HG03442 (cell line): Measurements from ENCODE around the gene RASGEF1C.
A peak's percentile ranks its signal among the peaks of the same experiment; 100 is the strongest.

Experiments
- ATAC-seq: cut with Tn5 transposase; IDR thresholded peaks from one replicate; pipeline ENCODE4 v1.9.1; 2021; ENCODE audit warnings: mild to moderate bottlenecking, moderate library complexity; ENCODE audit not compliant: unreplicated experiment

RASGEF1C gene

DNA sequence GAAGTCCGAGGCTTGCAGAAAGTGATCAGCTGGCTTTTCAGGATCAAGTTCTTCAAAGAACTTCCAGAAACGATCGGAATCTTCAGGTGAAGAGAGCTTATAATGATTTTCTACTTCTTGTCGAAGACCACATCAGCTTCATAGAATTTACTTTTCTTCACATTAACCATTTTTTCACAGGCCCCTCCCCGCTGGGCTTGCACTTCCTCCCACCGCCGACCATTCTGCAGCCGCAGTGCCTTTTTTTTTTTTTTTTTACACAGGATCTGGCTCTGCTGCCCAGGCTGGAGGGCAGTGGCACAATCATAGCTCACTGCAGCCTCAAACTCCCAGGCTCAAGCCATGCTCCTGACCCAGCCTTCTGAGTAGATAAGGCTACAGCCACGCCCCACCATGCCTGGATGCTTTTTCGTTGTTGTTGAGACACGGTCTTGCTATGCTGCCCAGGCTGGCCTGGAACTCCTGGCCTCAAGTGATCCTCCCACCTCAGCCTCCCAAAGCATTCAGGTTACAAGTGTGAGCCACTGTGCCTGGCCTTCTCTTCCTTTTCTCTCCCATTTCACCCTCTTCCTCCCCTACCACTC lies 122.1 kb downstream of the RASGEF1C start:
- no peak for ATAC-seq

GRCh38 chr5:180085837-180086236 lies 123.2 kb downstream of the RASGEF1C start:
- no peak for ATAC-seq

DNA sequence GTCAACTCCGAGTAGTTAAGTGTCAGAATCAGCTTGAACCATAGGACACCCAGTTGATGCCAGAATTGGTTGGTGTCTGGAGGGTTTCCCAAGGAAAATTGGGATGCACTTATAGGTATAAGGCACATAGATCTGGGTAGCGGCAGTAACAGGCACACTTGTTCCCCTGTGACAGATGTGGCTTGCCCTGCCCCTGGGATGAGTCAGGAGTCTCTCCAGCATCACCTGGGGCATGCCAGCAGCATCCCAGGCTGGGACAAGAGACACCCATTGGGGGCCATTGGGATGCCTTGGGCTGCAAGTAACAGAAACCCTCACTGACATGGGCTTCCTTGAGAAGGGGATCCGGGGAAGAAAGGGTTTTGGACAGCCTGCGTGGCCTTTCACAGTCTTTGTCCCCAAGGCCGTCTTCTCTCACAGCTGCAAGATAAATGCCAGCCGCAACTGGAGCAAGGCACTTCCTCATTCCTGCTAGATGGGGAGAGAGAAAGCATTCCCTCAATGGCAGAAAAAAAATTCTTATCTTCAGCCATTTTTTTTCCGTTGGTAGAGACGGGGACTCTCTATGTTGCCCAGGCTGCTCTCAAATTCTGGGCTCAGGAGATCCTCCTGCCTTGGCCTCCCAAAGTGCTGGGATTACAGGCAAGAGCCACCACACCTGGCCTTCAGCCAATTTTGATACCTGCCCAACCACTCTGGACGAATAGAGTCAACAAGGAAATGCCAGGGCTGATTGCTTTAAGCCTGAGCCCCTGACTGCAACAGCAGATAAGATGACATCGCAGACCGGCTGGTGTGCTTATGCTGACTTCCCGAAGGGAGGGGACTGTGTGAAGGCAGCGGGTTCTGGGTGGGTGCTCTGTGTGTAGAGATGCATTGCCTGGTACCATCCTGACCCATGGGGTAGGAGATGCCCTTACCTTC lies 124.1 kb downstream of the RASGEF1C start:
- no peak for ATAC-seq

GRCh38 chr5:180083529-180084060 lies 125.4 kb downstream of the RASGEF1C start:
- ATAC-seq = no peak

GRCh38 chr5:180082633-180083420 lies 126.2 kb downstream of the RASGEF1C start:
- no peak for ATAC-seq

DNA sequence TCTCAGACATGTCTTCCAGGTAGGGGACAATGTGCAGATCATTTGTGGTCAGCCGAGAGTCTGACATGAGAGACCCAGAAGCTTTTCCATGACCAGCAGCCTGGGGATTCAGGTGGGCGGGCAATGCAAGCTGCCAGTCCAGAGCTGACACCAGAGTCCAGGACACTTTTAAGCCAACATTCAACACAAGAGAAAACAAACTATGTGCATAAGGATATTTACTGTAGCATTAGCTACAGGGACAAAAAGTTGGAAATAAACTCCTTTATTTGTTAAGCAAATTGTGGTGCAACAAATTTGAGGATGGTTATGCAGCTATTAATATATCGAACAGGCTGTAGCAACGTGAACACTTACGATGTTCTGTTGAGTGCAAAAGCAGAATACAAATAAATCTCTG lies 127.5 kb downstream of the RASGEF1C start:
- ATAC-seq = no peak

GRCh38 chr5:180080486-180081280 lies 128.3 kb downstream of the RASGEF1C start:
- no peak for ATAC-seq

GRCh38 chr5:180079702-180080466 lies 129.1 kb downstream of the RASGEF1C start:
- no peak for ATAC-seq

DNA sequence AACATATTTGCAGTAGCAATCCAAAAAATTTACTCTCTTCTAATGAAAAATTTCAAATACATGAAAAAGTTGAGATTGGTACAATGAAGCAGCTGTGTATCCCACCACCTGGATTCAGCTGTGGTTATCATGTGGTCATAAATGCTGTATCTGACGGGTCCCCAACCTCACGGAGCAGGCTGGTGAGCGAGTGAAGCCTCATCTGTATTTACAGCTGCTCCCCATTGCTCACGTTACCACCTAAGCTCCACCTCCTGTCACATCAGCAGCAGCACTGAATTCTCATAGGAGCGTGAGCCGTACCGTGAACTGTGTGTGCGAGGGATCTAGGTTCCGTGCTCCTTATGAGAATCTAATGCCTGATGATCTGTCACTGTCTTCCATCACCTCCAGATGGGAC lies 130.7 kb downstream of the RASGEF1C start:
- no peak for ATAC-seq

- no peak for ATAC-seq
Measured at GRCh38 chr5:180077594-180078284, 131.3 kb downstream of the RASGEF1C start.

GRCh38 chr5:180075703-180076102 lies 133.3 kb downstream of the RASGEF1C start:
- ATAC-seq = no peak

DNA sequence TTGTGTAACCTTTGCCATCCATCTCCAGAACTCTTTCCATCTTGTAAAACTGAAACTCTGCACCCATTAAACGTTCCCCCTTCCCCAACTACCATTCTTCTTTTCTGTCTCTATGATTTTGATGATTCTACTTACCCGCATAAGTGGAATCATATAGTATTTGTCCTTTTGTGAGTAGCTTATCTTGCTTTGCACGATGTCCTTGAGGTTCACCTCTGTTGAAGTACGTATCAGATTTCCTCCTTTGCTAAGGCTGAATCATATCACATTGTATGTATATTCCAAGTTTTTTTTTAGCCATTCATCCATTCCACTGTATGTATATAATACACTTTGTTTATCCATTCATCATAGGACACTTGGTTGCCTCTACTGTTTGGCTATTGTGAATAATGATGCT lies 134.5 kb downstream of the RASGEF1C start:
- no peak for ATAC-seq

DNA sequence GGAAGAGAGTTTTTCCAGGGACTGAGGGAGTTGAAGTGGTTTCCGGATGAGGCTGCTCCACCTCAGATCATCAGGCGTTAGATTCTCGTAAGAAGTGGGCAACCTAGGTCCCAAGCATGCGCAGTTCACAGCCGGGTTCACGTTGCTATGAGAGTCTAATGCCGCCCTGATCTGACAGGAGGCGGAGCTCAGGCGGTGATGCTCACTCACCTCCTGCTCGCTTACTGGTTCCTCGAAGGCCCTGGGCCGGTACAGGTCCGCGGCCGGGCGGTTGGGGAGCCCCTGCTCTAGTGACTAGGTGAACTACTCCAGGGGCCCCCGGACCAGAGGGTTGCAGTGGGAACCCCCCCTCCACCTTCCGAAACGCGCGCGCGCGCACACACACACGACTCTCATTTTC lies 136.5 kb downstream of the RASGEF1C start:
- no peak for ATAC-seq

DNA sequence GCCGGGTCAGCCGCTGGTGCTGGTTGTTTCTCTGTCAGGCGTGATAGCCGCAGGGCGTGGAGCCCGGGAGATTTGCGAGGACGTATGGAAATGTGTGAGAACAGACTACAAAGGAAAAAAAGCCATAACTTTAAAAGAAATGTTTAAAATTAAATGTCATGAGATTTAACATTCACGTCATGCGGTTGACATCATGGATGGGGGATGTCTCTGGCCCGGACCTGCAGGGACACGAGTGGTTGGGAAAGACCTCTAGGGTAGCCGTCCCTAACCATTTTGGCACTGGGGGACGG lies 136.8 kb downstream of the RASGEF1C start:
- no peak for ATAC-seq

DNA sequence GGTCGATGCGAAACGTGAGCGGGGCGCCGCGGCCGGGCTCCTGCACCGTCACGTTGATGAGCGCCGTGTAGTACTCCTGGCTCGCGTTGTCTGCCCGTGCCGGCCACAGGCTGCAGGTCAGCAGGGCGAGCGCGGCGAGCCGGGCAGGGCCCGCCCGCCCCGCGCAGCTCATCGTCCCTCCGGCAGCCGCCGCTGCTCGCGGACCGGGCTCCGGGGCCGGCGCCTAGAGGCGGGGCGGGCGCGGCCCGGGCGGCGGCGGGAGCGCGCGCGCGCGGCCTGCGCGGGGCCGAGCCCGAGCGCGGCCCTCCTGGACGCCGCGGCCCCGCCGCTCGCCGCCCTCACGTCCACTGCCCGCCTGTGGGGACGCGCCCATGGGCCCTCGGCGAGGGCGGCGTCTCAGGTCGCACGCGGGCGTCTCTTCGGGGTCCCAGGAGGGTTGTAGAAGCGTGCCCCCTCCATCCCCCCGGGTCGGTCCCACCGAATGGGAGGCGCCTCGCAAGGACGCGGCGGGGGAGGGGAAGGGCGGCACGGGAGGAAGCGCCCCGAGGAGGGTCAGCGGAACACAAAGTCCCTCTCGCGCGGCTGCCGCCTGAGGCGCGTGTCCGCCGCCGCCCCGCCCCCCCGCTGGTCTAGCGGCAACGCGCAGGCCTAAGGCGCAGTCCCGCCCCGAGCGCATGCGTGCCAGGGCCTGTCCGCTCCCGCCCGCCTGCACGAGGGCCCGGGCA lies 137.3 kb downstream of the RASGEF1C start, which contains the start of gene RNF130:
TSS of gene RNF130 (minus strand) at position 229 of the 725 bp plus-strand sequence. CDS start at position 172, 57 bp downstream.
- peak; percentile 45 for ATAC-seq

GRCh38 chr5:180070756-180071530 lies 138.1 kb downstream of the RASGEF1C start:
- peak; percentile 20 for ATAC-seq

DNA sequence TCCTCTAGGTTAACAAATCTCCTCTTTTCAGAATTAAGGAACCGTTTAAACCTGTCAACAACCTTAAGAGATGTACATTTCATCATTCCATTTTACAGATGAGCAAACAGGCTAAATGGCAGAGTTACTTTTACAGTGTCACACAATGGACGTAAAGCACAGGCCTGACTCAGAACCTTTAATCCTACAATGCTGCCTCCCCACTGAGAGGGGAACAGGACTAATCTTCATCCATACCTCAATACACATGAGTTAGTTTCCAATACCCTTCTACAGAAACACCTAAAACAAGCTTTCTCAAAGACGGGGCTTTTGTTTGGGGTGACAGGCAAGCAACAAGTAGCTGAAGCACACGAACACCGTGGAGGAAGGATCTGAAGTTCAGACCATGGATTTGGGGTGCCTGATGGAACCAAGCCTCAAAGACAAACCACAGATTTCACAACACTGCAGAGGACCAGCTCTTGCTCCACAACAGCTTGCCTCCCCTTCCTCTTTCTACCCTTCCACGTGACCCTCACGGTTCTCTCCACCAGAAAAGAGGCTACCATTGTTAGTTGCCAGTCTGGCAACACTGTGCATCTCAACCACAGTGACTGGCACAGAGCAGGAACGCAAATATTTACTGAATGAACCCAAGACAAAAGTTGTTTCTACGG lies 139.3 kb downstream of the RASGEF1C start:
- ATAC-seq = no peak
